MCF 10A (cell line): ENCODE measurements around the gene ITGB3. TPM values are rescaled to one million over a fixed set of nuclear protein-coding genes. Genes with fewer than 3 reads are reported as not detected.

ENCODE experiments used
- BruUV-seq: library from RNA; stranded (reverse); fragments of 400-500 nt; replicated peaks from 2 replicates; lab custom pipeline; 2021; lab: Mats Ljungman, UMichigan
- CTCF ChIA-PET: fragments of 300-600 bp; sonication (Branson Sonifier 250); formaldehyde crosslinking; extraction: SDS; loops from one replicate; lab custom pipeline; 2021; ENCODE audit warnings: antibody characterized with exemption, inconsistent platforms; lab: Yijun Ruan, JAX
- POLR2A ChIA-PET: fragments of 300-600, 350-650 bp; sonication (Branson Sonifier 250); formaldehyde crosslinking; extraction: SDS; loops from one replicate; lab custom pipeline; 2020; ENCODE audit warnings: antibody characterized with exemption, inconsistent platforms; lab: Yijun Ruan, JAX
- DNase-seq: peaks from one replicate; pipeline ENCODE4 v3.0.0-alpha.2; 2018; ENCODE audit not compliant: unreplicated experiment
- H3K27ac Mint-ChIP-seq: one replicate; pipeline ENCODE4 v1.8.0; 2022; ENCODE audit warnings: mild to moderate bottlenecking, low read depth, mixed read lengths; ENCODE audit not compliant: unreplicated experiment
- H3K27me3 Mint-ChIP-seq: one replicate; pipeline ENCODE4 v1.8.0; 2022; ENCODE audit warnings: mixed read lengths; ENCODE audit not compliant: insufficient read depth, unreplicated experiment
- H3K36me3 Mint-ChIP-seq: one replicate; pipeline ENCODE4 v1.8.0; 2022; ENCODE audit warnings: mild to moderate bottlenecking, moderate library complexity, mixed read lengths; ENCODE audit not compliant: insufficient read depth, unreplicated experiment
- H3K4me1 Mint-ChIP-seq: one replicate; pipeline ENCODE4 v1.8.0; 2022; ENCODE audit warnings: mixed read lengths; ENCODE audit not compliant: insufficient read depth, unreplicated experiment
- H3K4me3 Mint-ChIP-seq: one replicate; pipeline ENCODE4 v1.8.0; 2022; ENCODE audit warnings: mild to moderate bottlenecking, moderate library complexity, mixed read lengths; ENCODE audit not compliant: unreplicated experiment
- H3K9me3 Mint-ChIP-seq: one replicate; pipeline ENCODE4 v1.8.0; 2022; ENCODE audit warnings: mixed read lengths; ENCODE audit not compliant: unreplicated experiment
- intact Hi-C: fragments of 100-400 bp; cut with micrococcal nuclease; formaldehyde crosslinking; loops from 2 replicates; pipeline ENCODE4 v1.14.1; 2022
- total RNA-seq: library from RNA; stranded (reverse); gene quantifications from 2 replicates; pipeline ENCODE4 v1.2.3, GENCODE V29; 2022
- TF ChIP-seq, protein P1 (sequence below): fragments of 200-600 bp; IDR thresholded peaks from one replicate; pipeline ENCODE4 v1.8.0; 2022; ENCODE audit warnings: antibody characterized with exemption, mild to moderate bottlenecking; ENCODE audit not compliant: unreplicated experiment

ITGB3 gene
- total RNA-seq, 1 experiment from 2014 or later, result 1.1 TPM

DNA sequence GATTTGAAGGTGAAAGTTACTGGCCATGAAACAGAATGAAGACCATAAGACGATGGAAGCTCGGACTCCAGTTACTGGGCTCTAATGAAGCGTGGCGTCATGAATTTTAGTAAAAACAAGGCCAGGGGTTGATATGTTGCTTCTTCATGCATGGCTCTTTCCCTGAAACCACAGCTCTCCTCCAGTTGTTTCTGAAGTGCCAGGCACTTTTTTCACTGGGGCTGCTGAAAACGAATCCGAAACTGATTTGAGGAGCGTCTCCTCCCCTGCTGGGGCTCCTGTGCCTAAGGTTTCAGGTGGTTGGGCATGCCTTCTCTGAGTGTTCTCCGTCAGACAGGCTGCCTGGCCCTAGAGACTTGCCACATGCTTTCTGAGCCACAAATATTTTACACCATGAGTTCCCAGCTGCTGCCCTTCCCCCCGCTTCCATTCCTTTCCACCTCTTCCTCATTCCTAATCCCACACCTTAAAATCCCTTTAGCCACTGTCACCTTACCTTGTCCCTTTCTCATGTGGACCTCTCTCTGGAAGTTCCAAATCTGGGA is 48.1 kb upstream of the ITGB3 start:
- H3K4me3 Mint-ChIP-seq, result no peak overlapping the region
- POLR2A ChIA-PET, result interaction anchor here (0.7 to 2.5 kb wide), 4 partner anchors 14 to 72 kb away, joined by 4 to 14 read pairs (median 4); partner anchors contain the start of gene CDC27

DNA sequence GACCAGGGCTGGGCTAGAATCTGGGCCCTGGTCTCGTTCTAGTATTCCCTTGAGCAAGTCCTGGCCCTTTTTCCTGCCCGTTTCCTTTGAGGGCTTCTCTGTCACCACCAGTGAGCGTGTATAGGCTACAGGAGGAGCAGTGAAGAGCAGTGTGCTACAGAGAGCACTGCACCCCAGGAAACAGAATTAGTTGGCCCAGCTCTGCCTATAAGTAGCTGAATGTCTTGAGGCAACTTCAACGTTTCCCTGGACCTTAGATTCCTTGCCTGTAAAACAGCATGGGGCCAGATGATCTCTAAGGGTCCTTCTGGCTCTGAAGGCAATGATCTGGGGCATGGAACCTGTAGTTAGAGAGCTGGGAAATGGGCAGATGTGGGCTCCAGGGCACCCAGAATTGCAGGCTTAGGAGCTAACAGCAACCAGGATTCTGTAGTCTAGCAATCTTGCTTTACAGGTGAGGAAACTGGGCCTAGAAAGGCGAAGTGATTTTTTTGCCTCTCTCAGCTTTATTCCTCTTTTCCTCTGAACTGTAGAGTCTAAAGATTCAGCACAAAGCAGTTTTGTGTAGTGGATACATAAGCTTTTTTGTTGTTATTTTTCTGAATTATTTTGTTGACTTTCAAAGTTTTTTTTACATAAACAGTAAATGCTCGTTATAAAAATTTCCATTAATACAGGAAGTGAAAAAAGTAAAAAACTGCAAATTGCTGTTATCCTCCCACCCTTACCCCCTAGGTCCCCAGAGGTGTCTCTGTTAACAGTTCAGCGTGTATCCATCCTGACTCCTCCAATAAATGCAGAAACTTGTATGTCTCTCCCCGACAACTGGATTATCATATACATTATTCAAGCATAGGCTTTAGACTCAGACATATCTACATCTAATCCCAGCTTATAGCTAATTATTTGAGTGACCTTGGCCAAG is 46.2 kb upstream of the ITGB3 start:
- POLR2A ChIA-PET, result interaction anchor here (2.5 kb wide), 1 partner anchor 18 kb away, joined by 14 read pairs; the partner anchor contains the start of gene CDC27
- Mint-ChIP-seq H3K9me3 (no peaks in the 10 kb centered on the region), H3K4me3 (no peak overlapping the region), H3K36me3 (no peaks in the 10 kb centered on the region), H3K27ac (no peak overlapping the region), H3K4me1 (peaks cover 11% of the 10 kb centered on the region), H3K27me3 (peaks cover 6% of the 10 kb centered on the region)
- no peak for DNase-seq
- intact Hi-C loops, result no loop called here
- CTCF ChIA-PET, result interaction anchor here (0.7 to 1.4 kb wide), 4 partner anchors 17 to 55 kb away, joined by 3 to 8 read pairs (median 3); no protein-coding TSS in a partner anchor
- TF ChIP-seq, protein P1, sequence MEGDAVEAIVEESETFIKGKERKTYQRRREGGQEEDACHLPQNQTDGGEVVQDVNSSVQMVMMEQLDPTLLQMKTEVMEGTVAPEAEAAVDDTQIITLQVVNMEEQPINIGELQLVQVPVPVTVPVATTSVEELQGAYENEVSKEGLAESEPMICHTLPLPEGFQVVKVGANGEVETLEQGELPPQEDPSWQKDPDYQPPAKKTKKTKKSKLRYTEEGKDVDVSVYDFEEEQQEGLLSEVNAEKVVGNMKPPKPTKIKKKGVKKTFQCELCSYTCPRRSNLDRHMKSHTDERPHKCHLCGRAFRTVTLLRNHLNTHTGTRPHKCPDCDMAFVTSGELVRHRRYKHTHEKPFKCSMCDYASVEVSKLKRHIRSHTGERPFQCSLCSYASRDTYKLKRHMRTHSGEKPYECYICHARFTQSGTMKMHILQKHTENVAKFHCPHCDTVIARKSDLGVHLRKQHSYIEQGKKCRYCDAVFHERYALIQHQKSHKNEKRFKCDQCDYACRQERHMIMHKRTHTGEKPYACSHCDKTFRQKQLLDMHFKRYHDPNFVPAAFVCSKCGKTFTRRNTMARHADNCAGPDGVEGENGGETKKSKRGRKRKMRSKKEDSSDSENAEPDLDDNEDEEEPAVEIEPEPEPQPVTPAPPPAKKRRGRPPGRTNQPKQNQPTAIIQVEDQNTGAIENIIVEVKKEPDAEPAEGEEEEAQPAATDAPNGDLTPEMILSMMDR, result no peak
- BruUV-seq, result no TSS peak

More for the DNA sequence above, 48.1 kb upstream of the ITGB3 start:
- CTCF ChIA-PET, result interaction anchor here (0.6 kb wide), 1 partner anchor 14 kb away, joined by 3 read pairs; no protein-coding TSS in a partner anchor
- intact Hi-C loops, result no loop called here
- Mint-ChIP-seq H3K4me1 (peaks cover 11% of the 10 kb centered on the region), H3K27ac (peak overlapping the region; percentile 14), H3K36me3 (no peaks in the 10 kb centered on the region), H3K27me3 (no peaks in the 10 kb centered on the region), H3K9me3 (no peaks in the 10 kb centered on the region)
- DNase-seq, result no peak
- BruUV-seq, result no TSS peak
- TF ChIP-seq, protein P1, result no peak

DNA sequence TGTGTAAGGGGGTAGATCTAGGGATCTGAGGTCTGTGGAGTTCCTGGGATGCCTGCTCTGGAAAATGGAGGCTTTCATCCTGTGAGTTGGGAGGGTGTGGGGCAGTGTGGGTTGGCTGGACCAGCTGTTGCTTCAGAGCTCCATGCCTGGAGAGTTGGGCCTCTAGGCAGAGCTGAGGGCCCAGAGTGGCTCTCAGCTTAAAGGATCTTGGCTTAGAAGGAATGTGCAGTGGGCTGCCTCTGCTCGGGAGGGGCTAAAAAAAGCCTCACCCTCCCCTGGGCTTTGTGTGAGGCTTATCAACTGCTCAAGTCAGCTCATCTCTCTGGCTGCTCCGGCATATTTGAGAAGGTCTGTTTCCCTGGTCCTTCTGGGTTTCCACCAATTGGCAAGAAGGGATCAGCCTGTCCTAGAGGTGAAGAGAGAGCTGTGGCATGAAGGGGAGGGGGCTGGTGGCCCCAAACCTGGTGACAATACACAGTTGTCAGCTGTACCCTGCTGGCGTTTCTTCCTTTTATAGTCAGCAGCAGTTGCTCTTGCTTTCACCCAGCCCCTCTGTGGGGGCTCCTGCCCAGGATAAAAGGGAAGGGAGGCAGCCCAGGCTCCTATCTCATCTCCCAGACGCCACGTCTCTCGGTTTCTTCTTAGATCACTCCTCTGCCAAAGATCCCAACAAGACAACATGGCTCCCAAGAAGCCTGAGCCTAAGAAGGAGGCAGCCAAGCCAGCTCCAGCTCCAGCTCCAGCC is 44.7 kb upstream of the ITGB3 start, which contains the start of gene MYL4:
TSS of gene MYL4 (plus strand) at position 605 of the 745 bp plus-strand sequence. CDS start at position 680, 75 bp downstream.
- BruUV-seq, result no TSS peak
- Mint-ChIP-seq H3K36me3 (no peaks in the 10 kb centered on the region), H3K4me3 (no peak within 1 kb of the TSS), H3K27me3 (peaks cover 21% of the 10 kb centered on the region), H3K4me1 (peaks cover 11% of the 10 kb centered on the region), H3K9me3 (no peaks in the 10 kb centered on the region), H3K27ac (no peak within 1 kb of the TSS)
- TF ChIP-seq, protein P1, result no peak
- no peak for DNase-seq
- ChIA-PET POLR2A (interaction anchor here (0.5 to 0.9 kb wide), 5 partner anchors 8 to 107 kb away, joined by 3 read pairs; partner anchors contain the start of gene CDC27), CTCF (no interaction called here)
- intact Hi-C loops, result no loop called here
